HEK293T (cell line): ENCODE results near the gene TRAPPC10.
"Not testable (repeated sequence)": the region's sequence is repeated elsewhere in the genome, so short reads cannot be mapped to it uniquely, and the experiment has no call there.

Experiments used
- ARNT ChIP-seq: fragments of 450-650 bp; IDR thresholded peaks from 2 replicates; pipeline ENCODE4 v1.6.1; 2017; ENCODE audit warnings: mild to moderate bottlenecking
- BHLHE40 ChIP-seq: fragments of 450-650 bp; IDR thresholded peaks from 2 replicates; pipeline ENCODE4 v1.6.1; 2016; ENCODE audit warnings: mild to moderate bottlenecking, moderate library complexity, borderline replicate concordance
- FOXK2 ChIP-seq: fragments of 450-650 bp; IDR thresholded peaks from 2 replicates; pipeline ENCODE4 v1.6.1; 2016; ENCODE audit warnings: mild to moderate bottlenecking
- FOXM1 ChIP-seq: fragments of 450-650 bp; IDR thresholded peaks from 2 replicates; pipeline ENCODE4 v1.6.1; 2017; ENCODE audit warnings: mild to moderate bottlenecking, borderline replicate concordance
- HDGF ChIP-seq: fragments of 450-650 bp; IDR thresholded peaks from 2 replicates; pipeline ENCODE4 v1.6.1; 2017; ENCODE audit warnings: antibody characterized with exemption, borderline replicate concordance
- NFRKB ChIP-seq: fragments of 450-650 bp; IDR thresholded peaks from 2 replicates; pipeline ENCODE4 v1.6.1; 2016; ENCODE audit warnings: mild to moderate bottlenecking, moderate library complexity
- SUZ12 ChIP-seq: fragments of 450-650 bp; IDR thresholded peaks from 2 replicates; pipeline ENCODE4 v1.6.1; 2016; ENCODE audit warnings: mild to moderate bottlenecking
- TARDBP ChIP-seq: fragments of 450-650 bp; IDR thresholded peaks from 2 replicates; pipeline ENCODE4 v1.6.1; 2016
- ZNF384 ChIP-seq: fragments of 450-650 bp; IDR thresholded peaks from 2 replicates; pipeline ENCODE4 v1.6.1; 2016

DNA sequence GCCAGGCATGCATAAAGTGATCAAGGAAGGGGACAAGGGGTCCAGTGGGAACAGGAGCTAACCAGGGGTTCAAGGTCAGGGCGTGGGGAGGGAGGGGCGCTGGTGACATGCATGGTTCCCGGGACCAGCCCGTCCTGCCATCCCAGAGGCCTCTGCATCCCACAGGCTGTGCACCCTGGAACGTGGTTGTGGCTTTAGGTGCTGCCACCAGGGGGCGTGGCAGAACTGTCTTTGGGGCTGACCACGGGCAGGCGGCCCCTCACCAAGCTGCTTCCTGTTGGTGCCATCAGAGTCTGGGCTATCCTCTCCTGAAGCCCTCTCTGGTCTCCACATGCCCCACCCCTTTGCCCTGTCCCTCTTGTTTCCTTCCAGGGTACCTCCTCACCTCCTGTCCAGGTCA lies 135.0 kb downstream of the TRAPPC10 start:
- not testable (repeated sequence) for TF ChIP-seq NFRKB, SUZ12, TARDBP, ZNF384, ARNT, HDGF, FOXK2, BHLHE40, FOXM1
